NB4 (cell line): ENCODE results near the gene SGTA.
"Not testable (repeated sequence)": the region's sequence is repeated elsewhere in the genome, so short reads cannot be mapped to it uniquely, and the experiment has no call there.

Experiments used
- DNase-seq: peaks from one replicate; pipeline ENCODE4 v3.0.0; 2010; ENCODE audit warnings: low read depth
- H3K4me3 ChIP-seq: one replicate; pipeline ENCODE4 v1.5.1; 2011; ENCODE audit warnings: mild to moderate bottlenecking, low read depth, low read length, moderate library complexity
- MYC ChIP-seq: IDR thresholded peaks from 2 replicates; pipeline ENCODE4 v1.6.1; 2011; ENCODE audit warnings: low read depth, low read length
- POLR2A ChIP-seq: IDR thresholded peaks from 2 replicates; pipeline ENCODE4 v1.6.1; 2011; ENCODE audit warnings: mild to moderate bottlenecking; ENCODE audit not compliant: insufficient read length; ENCODE audit errors: extremely low read depth
- TF ChIP-seq, protein P1 (sequence below): IDR thresholded peaks from one replicate; pipeline ENCODE4 v1.5.1; 2012; ENCODE audit warnings: low read depth, low read length
- TF ChIP-seq, protein P2 (sequence below): IDR thresholded peaks from 2 replicates; pipeline ENCODE4 v1.6.1; 2011; ENCODE audit warnings: low read depth, low read length

SGTA gene

GRCh38 chr19:2822846-2823245 is 39.8 kb upstream of the SGTA start:
- H3K4me3 ChIP-seq: no peak overlapping the region
- no peak for TF ChIP-seq MYC
- no peak for TF ChIP-seq POLR2A
- TF ChIP-seq, protein P1, sequence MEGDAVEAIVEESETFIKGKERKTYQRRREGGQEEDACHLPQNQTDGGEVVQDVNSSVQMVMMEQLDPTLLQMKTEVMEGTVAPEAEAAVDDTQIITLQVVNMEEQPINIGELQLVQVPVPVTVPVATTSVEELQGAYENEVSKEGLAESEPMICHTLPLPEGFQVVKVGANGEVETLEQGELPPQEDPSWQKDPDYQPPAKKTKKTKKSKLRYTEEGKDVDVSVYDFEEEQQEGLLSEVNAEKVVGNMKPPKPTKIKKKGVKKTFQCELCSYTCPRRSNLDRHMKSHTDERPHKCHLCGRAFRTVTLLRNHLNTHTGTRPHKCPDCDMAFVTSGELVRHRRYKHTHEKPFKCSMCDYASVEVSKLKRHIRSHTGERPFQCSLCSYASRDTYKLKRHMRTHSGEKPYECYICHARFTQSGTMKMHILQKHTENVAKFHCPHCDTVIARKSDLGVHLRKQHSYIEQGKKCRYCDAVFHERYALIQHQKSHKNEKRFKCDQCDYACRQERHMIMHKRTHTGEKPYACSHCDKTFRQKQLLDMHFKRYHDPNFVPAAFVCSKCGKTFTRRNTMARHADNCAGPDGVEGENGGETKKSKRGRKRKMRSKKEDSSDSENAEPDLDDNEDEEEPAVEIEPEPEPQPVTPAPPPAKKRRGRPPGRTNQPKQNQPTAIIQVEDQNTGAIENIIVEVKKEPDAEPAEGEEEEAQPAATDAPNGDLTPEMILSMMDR: no peak
- no peak for DNase-seq

GRCh38 chr19:2820112-2820702 is 37.1 kb upstream of the SGTA start:
- peak; percentile 24 for DNase-seq
- H3K4me3 ChIP-seq: peak overlapping the region; percentile 60
- TF ChIP-seq, protein P2, sequence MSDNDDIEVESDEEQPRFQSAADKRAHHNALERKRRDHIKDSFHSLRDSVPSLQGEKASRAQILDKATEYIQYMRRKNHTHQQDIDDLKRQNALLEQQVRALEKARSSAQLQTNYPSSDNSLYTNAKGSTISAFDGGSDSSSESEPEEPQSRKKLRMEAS: no peak
- TF ChIP-seq, protein P1: no peak
- TF ChIP-seq POLR2A: no peak

- peak; percentile 15 for TF ChIP-seq POLR2A
- TF ChIP-seq MYC: peak; percentile 52; the same call in 1 of the 2 replicates
- TF ChIP-seq, protein P1: peak; percentile 81
- TF ChIP-seq, protein P2: peak; percentile 63
- peak within 1 kb of the TSS; percentile 60 for H3K4me3 ChIP-seq
- peak; percentile 91 for DNase-seq
Measured at GRCh38 chr19:2819540-2820111, 36.6 kb upstream of the SGTA start, which contains the start of gene ZNF554. Gene ZNF554, plus strand, starts transcription at chr19:2819868. Its CDS starts 204 bp downstream, at chr19:2820072.

DNA sequence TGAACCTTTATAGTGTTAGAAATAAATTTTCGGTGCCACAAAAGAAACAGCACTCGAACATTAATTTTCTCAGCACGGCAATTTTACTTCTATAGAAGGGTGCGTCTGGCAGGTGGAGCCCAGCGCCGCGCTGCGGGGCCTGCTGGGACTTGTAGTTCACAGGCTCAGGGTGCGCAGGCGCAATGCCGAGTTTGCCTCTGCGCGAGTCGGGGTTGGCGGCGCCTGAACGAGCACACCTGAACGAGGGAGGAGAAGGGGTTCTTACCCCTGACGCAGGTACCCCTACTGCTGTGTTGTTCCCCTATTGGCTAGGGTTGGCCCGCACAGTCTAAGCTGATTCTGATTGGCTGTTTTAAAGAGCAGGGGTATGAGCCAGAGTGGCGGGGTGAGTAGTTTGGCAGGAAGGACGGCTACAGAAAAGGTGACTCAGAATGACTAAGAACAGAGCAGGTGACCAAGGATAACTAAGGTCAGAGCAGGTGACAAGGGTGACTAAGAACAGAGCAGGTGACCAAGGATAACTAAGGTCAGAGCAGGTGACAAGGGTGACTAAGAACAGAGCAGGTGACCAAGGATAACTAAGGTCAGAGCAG is 34.3 kb upstream of the SGTA start:
- not testable (repeated sequence) for DNase-seq, H3K4me3 ChIP-seq

- no peak overlapping the region for H3K4me3 ChIP-seq
- TF ChIP-seq, protein P1: no peak
- TF ChIP-seq POLR2A (no peak), MYC (no peak)
- TF ChIP-seq, protein P2: no peak
- no peak for DNase-seq
Measured at GRCh38 chr19:2816641-2817040, 33.6 kb upstream of the SGTA start.

DNA sequence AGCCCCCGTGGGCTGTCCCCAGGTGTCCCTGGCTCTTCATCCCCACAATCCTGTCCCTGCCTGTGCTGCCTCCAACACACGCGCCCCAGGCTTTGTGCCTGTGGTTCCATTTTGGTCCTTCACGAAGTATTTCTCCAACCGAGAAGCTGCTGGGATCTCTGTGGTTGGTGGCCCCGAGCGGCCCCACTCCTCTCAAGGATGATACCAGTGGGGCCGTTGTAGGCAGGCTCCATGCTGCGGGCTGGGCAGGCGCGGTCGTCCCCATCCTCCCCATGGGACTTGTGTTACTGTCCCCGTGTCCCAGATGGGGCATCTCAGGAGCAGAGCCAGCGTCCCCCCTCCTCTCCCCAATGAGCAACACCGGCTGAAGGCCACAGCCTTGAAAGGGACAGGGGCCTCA is 32.9 kb upstream of the SGTA start:
- DNase-seq: no peak
- TF ChIP-seq, protein P2: no peak
- TF ChIP-seq POLR2A: no peak
- TF ChIP-seq, protein P1: no peak
- TF ChIP-seq MYC: no peak
- H3K4me3 ChIP-seq: no peak overlapping the region
